GM12864 (cell line): Measurements from ENCODE around the gene EMP1.

Source experiments
- DNase-seq: peaks from one replicate; pipeline ENCODE4 v3.0.0-alpha.2; 2011; ENCODE audit warnings: low read depth
- H3K4me3 ChIP-seq: 2 replicates; pipeline ENCODE4 v1.5.1; 2011; ENCODE audit warnings: mild to moderate bottlenecking, low read depth, low read length, control low read depth
- CTCF ChIP-seq: IDR thresholded peaks from 2 replicates; pipeline ENCODE4 v1.5.1; 2011; ENCODE audit warnings: low read depth, mild to moderate bottlenecking, moderate library complexity, low read length, control low read depth, inconsistent platforms; ENCODE audit errors: missing control alignments

The EMP1 gene

GRCh38 chr12:13268581-13268980, 72.1 kb downstream of the EMP1 start:
- H3K4me3 ChIP-seq: no peak overlapping the region
- TF ChIP-seq CTCF: no peak
- no peak for DNase-seq
